ENCODE data around the gene HABP4.

The HABP4 gene

GRCh38 chr9:96476591-96476990, 26.6 kb downstream of the HABP4 start:
- DNase-seq (ENCODE audit: low read depth in 2 of 2): no peak

DNA sequence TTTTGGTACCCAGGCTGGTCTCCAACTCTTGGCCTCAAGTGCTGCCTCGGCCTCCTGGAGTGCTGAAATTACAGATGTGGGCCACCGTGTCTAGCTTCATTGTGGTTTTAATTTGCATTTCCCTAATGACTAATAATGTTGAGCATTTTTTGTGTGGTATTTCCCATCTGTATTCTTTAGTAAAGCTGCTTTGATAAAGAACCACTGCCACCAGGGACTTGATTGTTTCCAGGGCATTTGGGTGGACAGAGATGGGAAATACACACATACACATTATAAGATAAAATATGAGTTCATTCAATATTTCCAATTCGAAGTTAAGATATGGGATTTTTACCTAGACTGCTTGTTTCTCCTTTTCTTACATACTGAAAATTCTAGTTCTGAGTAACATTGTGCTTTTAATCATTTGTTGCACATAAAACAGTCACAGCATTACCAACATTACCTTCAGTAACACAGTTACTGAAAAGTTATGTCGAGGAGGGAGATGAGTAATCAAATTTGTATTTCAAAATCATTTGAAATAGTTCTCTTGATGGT, 28.9 kb downstream of the HABP4 start:
- DNase-seq (ENCODE audit: low read depth in 2 of 2): peak in 1 of 2 donors; percentile 12

GRCh38 chr9:96480736-96481135, 30.8 kb downstream of the HABP4 start:
- no peak for DNase-seq (ENCODE audit: low read depth in 2 of 2)

GRCh38 chr9:96482476-96482875, 32.5 kb downstream of the HABP4 start:
- no peak for DNase-seq (ENCODE audit: low read depth in 2 of 2)

GRCh38 chr9:96483197-96483596, 33.2 kb downstream of the HABP4 start:
- no peak for DNase-seq (ENCODE audit: low read depth in 2 of 2)

DNA sequence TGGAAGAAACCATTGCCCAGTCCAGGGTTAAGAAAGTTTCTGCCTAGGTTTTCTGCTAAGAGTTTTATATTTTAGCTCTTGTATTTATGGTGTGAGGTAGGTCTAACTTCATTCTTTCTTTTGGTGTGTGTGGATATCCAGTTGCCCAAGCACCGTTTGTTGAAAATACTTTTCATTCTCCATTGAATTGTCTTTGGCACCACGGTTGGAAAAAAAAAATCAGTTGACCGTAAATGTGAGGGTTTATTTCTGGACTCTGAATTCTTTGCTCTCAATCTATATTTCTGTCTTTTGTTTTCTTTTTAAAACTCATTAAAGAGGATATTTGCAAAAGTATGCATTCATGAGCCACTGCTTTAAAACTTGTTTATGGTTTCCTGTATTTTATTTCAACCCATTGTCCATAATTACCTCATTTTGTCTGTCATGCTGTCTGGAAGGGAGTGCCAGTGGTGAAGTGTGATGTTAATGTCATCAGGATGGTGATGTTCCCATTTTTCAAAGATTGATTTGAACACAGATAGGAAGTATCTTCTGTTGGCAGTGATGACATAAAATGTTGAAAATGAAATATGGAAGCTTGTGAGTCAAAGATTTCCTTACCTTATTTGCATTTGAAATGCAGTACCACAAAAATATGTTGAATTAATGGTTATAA, 33.9 kb downstream of the HABP4 start:
- DNase-seq (ENCODE audit: low read depth in 2 of 2): no peak

- DNase-seq (ENCODE audit: low read depth in 2 of 2): no peak
These were observed 34.6 kb downstream of the HABP4 start for GRCh38 chr9:96484521-96484931.

GRCh38 chr9:96485280-96485679, 35.3 kb downstream of the HABP4 start:
- no peak for DNase-seq (ENCODE audit: low read depth in 2 of 2)

GRCh38 chr9:96486386-96487028, 36.5 kb downstream of the HABP4 start:
- DNase-seq (ENCODE audit: low read depth in 2 of 2): no peak

DNA sequence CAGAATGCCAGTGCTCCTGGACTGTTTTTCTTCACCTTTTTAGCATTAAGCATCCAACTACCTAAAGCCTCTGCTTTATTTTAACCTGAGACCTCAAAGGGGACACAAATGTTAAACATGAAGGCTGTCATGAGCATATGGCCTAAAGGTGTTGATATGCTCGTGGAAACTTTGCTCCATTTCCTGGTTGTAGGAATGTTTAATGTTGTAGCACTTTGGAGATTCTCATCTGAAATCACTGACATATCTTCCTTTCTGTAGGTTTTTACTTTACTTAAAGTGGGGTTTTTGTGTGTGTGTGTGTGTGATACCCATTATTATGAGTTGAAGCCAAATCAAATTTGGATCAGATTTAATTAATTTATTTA, 37.0 kb downstream of the HABP4 start:
- DNase-seq (ENCODE audit: low read depth in 2 of 2): no peak

DNA sequence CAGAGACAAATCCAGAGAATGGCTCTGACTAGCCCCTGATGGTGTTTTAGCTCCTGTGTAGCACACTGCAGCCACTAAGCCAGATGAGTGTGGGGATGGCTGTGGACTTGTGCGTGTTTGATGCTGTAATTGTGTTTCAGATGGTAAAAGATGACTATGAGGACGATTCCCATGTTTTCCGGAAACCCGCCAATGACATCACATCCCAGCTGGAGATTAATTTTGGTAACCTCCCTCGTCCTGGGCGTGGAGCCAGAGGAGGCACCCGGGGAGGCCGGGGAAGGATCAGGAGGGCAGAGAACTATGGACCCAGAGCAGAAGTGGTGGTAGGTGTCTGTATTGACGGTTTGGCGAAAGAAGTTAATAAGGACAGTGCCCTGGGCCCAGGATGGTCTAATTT, 38.0 kb downstream of the HABP4 start:
- DNase-seq (ENCODE audit: low read depth in 2 of 2): no peak

- DNase-seq (ENCODE audit: low read depth in 2 of 2): no peak
These were observed 39.6 kb downstream of the HABP4 start for GRCh38 chr9:96489482-96489979.

DNA sequence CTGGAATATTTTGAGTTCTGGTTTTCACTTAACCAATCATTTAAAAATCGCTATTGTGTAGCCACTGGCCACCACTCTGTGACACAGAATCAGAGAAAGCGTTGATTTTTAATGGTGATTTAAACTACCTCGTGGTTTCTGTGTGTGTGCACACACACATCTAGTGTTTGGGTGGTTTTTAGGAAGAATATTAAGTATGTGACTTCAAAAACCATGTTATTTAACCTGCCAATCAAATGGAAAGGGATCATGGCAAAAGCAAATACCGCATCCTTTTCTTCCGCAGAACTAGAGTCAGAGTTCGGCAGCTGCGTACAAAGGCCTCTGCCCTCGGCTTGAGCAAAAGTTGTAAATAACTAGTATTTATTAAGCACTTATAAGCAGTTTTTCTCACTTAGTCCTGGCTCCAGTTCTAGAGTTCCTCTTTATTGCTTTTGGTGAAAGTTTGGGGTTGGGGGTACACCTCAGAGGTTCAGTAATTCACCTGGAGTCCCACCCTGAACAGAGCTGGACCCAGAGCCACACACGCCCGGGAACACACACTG, 40.6 kb downstream of the HABP4 start:
- no peak for DNase-seq (ENCODE audit: low read depth in 2 of 2)

- DNase-seq (ENCODE audit: low read depth in 2 of 2): peak in 1 of 2 donors; percentile 23
These were observed 41.3 kb downstream of the HABP4 start for GRCh38 chr9:96491079-96491879.

DNA sequence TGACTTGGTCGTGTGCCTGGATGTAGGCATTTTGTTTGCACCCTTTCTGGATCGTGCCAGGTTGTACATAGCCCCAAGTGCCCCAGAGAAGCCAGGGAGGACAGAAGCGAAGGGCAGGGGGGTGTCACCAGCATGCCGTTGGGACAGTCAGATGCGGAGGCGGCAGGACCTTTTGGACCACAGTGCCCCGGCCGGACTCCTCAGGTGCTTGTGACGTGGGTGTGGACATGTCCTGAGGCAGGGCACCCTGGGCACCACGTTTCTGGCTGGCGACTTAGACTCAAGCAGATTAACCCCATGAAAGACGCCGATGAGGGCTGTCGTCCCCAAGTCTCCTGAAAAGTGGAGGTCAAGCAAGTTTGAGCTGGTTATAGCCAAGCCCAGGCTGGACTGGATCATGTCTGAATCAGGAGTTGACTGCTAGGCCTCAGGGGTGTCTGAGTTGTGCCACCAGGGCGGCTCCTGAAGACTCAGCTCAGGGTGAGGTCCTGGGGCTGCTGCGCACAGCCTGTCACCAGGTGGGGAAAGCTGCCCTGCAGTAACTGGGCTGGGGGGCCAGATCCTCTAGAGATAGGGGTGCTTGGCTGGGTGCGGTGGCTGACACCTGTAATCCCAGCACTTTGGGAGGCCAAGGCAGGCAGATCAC, 42.0 kb downstream of the HABP4 start:
- DNase-seq (ENCODE audit: low read depth in 2 of 2): no peak

- no peak for DNase-seq (ENCODE audit: low read depth in 2 of 2)
These were observed 43.1 kb downstream of the HABP4 start for GRCh38 chr9:96492993-96493531.

- no peak for DNase-seq (ENCODE audit: low read depth in 2 of 2)
These were observed 43.8 kb downstream of the HABP4 start for GRCh38 chr9:96493757-96494156.

GRCh38 chr9:96494215-96494800, 44.3 kb downstream of the HABP4 start:
- DNase-seq (ENCODE audit: low read depth in 2 of 2): no peak

- no peak for DNase-seq (ENCODE audit: low read depth in 2 of 2)
These were observed 45.4 kb downstream of the HABP4 start for GRCh38 chr9:96495341-96495740.

DNA sequence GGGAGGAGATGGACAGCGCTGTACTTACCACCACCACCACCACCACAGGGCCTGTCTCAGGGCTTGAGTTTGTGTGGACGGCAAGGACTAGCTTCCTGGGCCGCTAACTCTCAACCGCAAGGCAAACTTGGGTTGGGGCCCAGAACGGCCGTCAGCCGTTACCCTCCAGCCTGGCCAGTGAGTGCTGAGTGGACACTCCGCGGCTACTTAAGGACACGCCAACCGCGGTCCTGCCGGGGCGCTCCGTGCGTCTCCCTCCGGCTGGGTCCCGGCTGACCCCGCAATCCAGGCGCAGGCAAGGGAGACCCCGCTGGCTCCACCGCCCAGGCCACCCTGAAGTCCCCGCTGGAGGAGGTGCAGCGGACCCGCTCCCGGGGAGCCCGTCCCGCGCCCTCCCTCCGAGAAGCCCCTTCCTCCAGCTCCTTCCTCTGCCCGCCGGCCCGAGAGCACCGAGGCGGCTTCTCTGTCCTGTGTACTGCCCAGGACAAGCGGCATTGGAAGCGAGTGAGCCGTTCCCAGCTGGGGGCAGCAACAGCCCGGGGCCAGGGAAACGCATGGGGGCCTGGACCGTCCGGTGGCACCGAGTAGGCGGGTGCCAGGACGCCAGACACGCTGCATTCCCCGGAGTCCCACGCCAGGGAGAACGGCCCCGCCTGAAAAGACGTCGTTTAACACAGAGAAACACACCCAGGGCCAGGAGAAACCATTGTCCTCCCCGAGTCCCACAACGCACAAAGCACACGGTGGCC, 46.6 kb downstream of the HABP4 start:
- DNase-seq (ENCODE audit: low read depth in 2 of 2): no peak

DNA sequence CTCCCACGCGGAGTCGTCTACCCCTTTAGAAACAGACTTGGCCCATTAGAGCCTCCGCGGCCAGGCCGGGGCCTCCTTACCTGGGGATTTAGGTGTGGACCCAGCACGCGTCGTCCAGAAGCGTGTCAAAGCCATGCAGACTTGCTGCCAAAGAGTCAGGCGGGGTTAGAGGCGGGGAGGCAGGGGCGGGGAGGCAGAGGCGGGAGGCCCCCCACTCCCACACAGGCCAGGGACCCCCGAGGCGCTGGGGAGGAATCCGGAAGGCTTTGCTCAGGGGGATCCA, 47.1 kb downstream of the HABP4 start:
- DNase-seq (ENCODE audit: low read depth in 2 of 2): no peak

All from stimulated activated CD4-positive, alpha-beta T cell treated with anti-CD3 and anti-CD28 coated beads, Interleukin-15, amount 100 ng/mL, for 48 hours (primary cell).